Activated CD8-positive, alpha-beta memory T cell treated with anti-CD3 and anti-CD28 coated beads, Interleukin-2, amount 10 ng/mL, durations not matched to agents 7 days and 5 days (primary cell): ENCODE measurements around the gene EOLA1. TPM values are rescaled to one million over a fixed set of nuclear protein-coding genes. Genes with fewer than 3 reads are reported as not detected.
A peak's percentile ranks its signal among the peaks of the same experiment; 100 is the strongest.
"Not testable (repeated sequence)": the region's sequence is repeated elsewhere in the genome, so short reads cannot be mapped to it uniquely, and the experiment has no call there.

Experiments
- ATAC-seq: fragments of 150-1000 bp; cut with Tn5 transposase; one replicate; pipeline ENCODE4 v1.10.0; 2021; ENCODE audit warnings: moderate library complexity
- CTCF ChIA-PET: fragments of 350-600 bp; sonication (Branson Sonifier 250); formaldehyde crosslinking; loops from one replicate; lab custom pipeline; 2021; ENCODE audit warnings: antibody characterized with exemption; lab: Charles Lee
- DNase-seq: peaks from one replicate; pipeline ENCODE4 v3.0.0-alpha.2; 2020
- H3K27ac Mint-ChIP-seq: one replicate; pipeline ENCODE4 v1.8.0; 2021; ENCODE audit warnings: mild to moderate bottlenecking, mixed read lengths
- H3K27me3 Mint-ChIP-seq: one replicate; pipeline ENCODE4 v1.8.0; 2021; ENCODE audit warnings: mixed read lengths
- H3K36me3 Mint-ChIP-seq: one replicate; pipeline ENCODE4 v1.8.0; 2021; ENCODE audit warnings: mild to moderate bottlenecking, mixed read lengths
- H3K4me1 Mint-ChIP-seq: one replicate; pipeline ENCODE4 v1.8.0; 2021; ENCODE audit warnings: mixed read lengths
- H3K4me3 Mint-ChIP-seq: one replicate; pipeline ENCODE4 v1.8.0; 2021; ENCODE audit warnings: mild to moderate bottlenecking, moderate library complexity, mixed read lengths
- H3K9me3 Mint-ChIP-seq: one replicate; pipeline ENCODE4 v1.8.0; 2022; ENCODE audit warnings: low read depth, mixed read lengths
- total RNA-seq, 2 experiments: library from RNA; stranded (reverse); gene quantifications; one replicate each; pipeline ENCODE4 v1.2.3, GENCODE V29; 2021

The EOLA1 gene
- 10 to 100 TPM; 45.2 to 50.6 TPM for total RNA-seq

- peak within 1 kb of the TSS; percentile 100 for H3K27ac Mint-ChIP-seq
- no peaks in the 10 kb centered on the region for H3K9me3 Mint-ChIP-seq
- H3K4me1 Mint-ChIP-seq = peaks cover 18% of the 10 kb centered on the region
- no peaks in the 10 kb centered on the region for H3K27me3 Mint-ChIP-seq
- H3K36me3 Mint-ChIP-seq = peaks cover 7% of the 10 kb centered on the region
- H3K4me3 Mint-ChIP-seq = peak within 1 kb of the TSS; percentile 84
- DNase-seq (peak; percentile 95), ATAC-seq (peak; percentile 73)
- CTCF ChIA-PET = interaction anchor here (0.9 to 3.4 kb wide), 6 partner anchors 13 to 399 kb away, joined by 3 to 20 read pairs (median 10); partner anchors contain the start of genes EOLA2 and IDS
These were observed at the start of gene EOLA1 for GRCh38 chrX:149540621-149541520. Gene EOLA1 (plus strand): TSS chrX:149541012. CDS start chrX:149545631, 4,619 bp downstream.

GRCh38 chrX:149491812-149492211, 49.0 kb upstream of the EOLA1 start:
- Mint-ChIP-seq H3K4me3 (no peak overlapping the region), H3K4me1 (peaks cover 11% of the 10 kb centered on the region)
- CTCF ChIA-PET = no interaction called here

GRCh38 chrX:149493567-149494562, 46.9 kb upstream of the EOLA1 start:
- Mint-ChIP-seq H3K27ac (no peak overlapping the region), H3K36me3 (peaks cover 36% of the 10 kb centered on the region), H3K4me3 (no peak overlapping the region), H3K4me1 (peaks cover 4% of the 10 kb centered on the region), H3K27me3 (no peaks in the 10 kb centered on the region), H3K9me3 (no peaks in the 10 kb centered on the region)
- no peak for DNase-seq
- CTCF ChIA-PET = interaction anchor here (1.2 kb wide), 1 partner anchor 23 kb away, joined by 3 read pairs; no protein-coding TSS in a partner anchor
- ATAC-seq = no peak

More at GRCh38 chrX:149491812-149492211, 49.0 kb upstream of the EOLA1 start:
- DNase-seq = no peak
- Mint-ChIP-seq H3K36me3 (peaks cover 34% of the 10 kb centered on the region), H3K27ac (peak overlapping the region; percentile 43), H3K27me3 (no peaks in the 10 kb centered on the region), H3K9me3 (no peaks in the 10 kb centered on the region)
- ATAC-seq = no peak

GRCh38 chrX:149494844-149495565, 45.8 kb upstream of the EOLA1 start:
- peaks cover 40% of the 10 kb centered on the region for H3K36me3 Mint-ChIP-seq
- H3K9me3 Mint-ChIP-seq = no peaks in the 10 kb centered on the region
- DNase-seq (no peak), ATAC-seq (no peak)
- H3K4me1 Mint-ChIP-seq = peaks cover 8% of the 10 kb centered on the region
- H3K4me3 Mint-ChIP-seq = no peak overlapping the region
- CTCF ChIA-PET = interaction anchor here (1.2 kb wide), 1 partner anchor 24 kb away, joined by 3 read pairs; no protein-coding TSS in a partner anchor
- no peak overlapping the region for H3K27ac Mint-ChIP-seq
- H3K27me3 Mint-ChIP-seq = no peaks in the 10 kb centered on the region

- CTCF ChIA-PET = no interaction called here
- no peak for ATAC-seq
These were observed 45.2 kb upstream of the EOLA1 start for GRCh38 chrX:149495573-149496071.

GRCh38 chrX:149497054-149497453, 43.8 kb upstream of the EOLA1 start:
- Mint-ChIP-seq H3K4me3 (no peak overlapping the region), H3K27ac (no peak overlapping the region)
- CTCF ChIA-PET = interaction anchor here (0.9 kb wide), 1 partner anchor 9 kb away, joined by 4 read pairs; no protein-coding TSS in a partner anchor

More at GRCh38 chrX:149495573-149496071, 45.2 kb upstream of the EOLA1 start:
- no peak for DNase-seq
- Mint-ChIP-seq H3K4me1 (peaks cover 11% of the 10 kb centered on the region), H3K27ac (no peak overlapping the region), H3K9me3 (no peaks in the 10 kb centered on the region), H3K27me3 (no peaks in the 10 kb centered on the region), H3K36me3 (peaks cover 39% of the 10 kb centered on the region), H3K4me3 (no peak overlapping the region)

GRCh38 chrX:149497626-149498025, 43.2 kb upstream of the EOLA1 start:
- Mint-ChIP-seq H3K27ac (no peak overlapping the region), H3K36me3 (peaks cover 47% of the 10 kb centered on the region), H3K27me3 (no peaks in the 10 kb centered on the region), H3K4me1 (peaks cover 31% of the 10 kb centered on the region), H3K9me3 (no peaks in the 10 kb centered on the region), H3K4me3 (no peak overlapping the region)
- no peak for DNase-seq
- ATAC-seq = no peak
- CTCF ChIA-PET = no interaction called here

More at GRCh38 chrX:149497054-149497453, 43.8 kb upstream of the EOLA1 start:
- DNase-seq (no peak), ATAC-seq (no peak)
- Mint-ChIP-seq H3K9me3 (no peaks in the 10 kb centered on the region), H3K27me3 (no peaks in the 10 kb centered on the region), H3K36me3 (peaks cover 42% of the 10 kb centered on the region), H3K4me1 (peaks cover 26% of the 10 kb centered on the region)

GRCh38 chrX:149498767-149499166, 42.0 kb upstream of the EOLA1 start:
- H3K9me3 Mint-ChIP-seq = no peaks in the 10 kb centered on the region
- no peak overlapping the region for H3K27ac Mint-ChIP-seq
- H3K27me3 Mint-ChIP-seq = no peaks in the 10 kb centered on the region
- H3K4me3 Mint-ChIP-seq = no peak overlapping the region
- DNase-seq (no peak), ATAC-seq (no peak)
- H3K4me1 Mint-ChIP-seq = peaks cover 33% of the 10 kb centered on the region
- CTCF ChIA-PET = no interaction called here
- H3K36me3 Mint-ChIP-seq = peaks cover 48% of the 10 kb centered on the region

- ATAC-seq = no peak
- peaks cover 51% of the 10 kb centered on the region for H3K36me3 Mint-ChIP-seq
- CTCF ChIA-PET = interaction anchor here (0.9 kb wide), 1 partner anchor 28 kb away, joined by 3 read pairs; no protein-coding TSS in a partner anchor
- no peak overlapping the region for H3K4me3 Mint-ChIP-seq
- no peaks in the 10 kb centered on the region for H3K27me3 Mint-ChIP-seq
- no peaks in the 10 kb centered on the region for H3K9me3 Mint-ChIP-seq
- H3K27ac Mint-ChIP-seq = peak overlapping the region; percentile 73
- H3K4me1 Mint-ChIP-seq = peaks cover 35% of the 10 kb centered on the region
- no peak for DNase-seq
These were observed 41.0 kb upstream of the EOLA1 start for GRCh38 chrX:149499766-149500165.

- Mint-ChIP-seq H3K36me3 (peaks cover 33% of the 10 kb centered on the region), H3K27ac (peak overlapping the region; percentile 67), H3K4me3 (peak overlapping the region; percentile 35), H3K4me1 (peaks cover 44% of the 10 kb centered on the region)
- DNase-seq, H3K27me3 Mint-ChIP-seq, H3K9me3 Mint-ChIP-seq: not testable (repeated sequence)
- ATAC-seq = peak; percentile 4
- CTCF ChIA-PET = interaction anchor here (0.7 to 3.1 kb wide), 3 partner anchors 9 to 38 kb away, joined by 3 to 11 read pairs (median 6); partner anchors contain the start of gene EOLA1
These were observed 37.9 kb upstream of the EOLA1 start for GRCh38 chrX:149502923-149503322.

- H3K27me3 Mint-ChIP-seq, H3K9me3 Mint-ChIP-seq: not testable (repeated sequence)
- DNase-seq = peak; percentile 86
- peak; percentile 68 for ATAC-seq
- Mint-ChIP-seq H3K36me3 (peaks cover 29% of the 10 kb centered on the region), H3K4me3 (peak overlapping the region; percentile 100), H3K27ac (peak overlapping the region; percentile 99), H3K4me1 (peaks cover 44% of the 10 kb centered on the region)
- CTCF ChIA-PET = interaction anchor here (1.1 to 3.1 kb wide), 3 partner anchors 9 to 37 kb away, joined by 3 to 11 read pairs (median 6); partner anchors contain the start of gene EOLA1
These were observed 37.4 kb upstream of the EOLA1 start for GRCh38 chrX:149503446-149503845.
